RPMI7951 (cell line): ENCODE results near the gene GPR37L1. TPM values are rescaled to one million over a fixed set of nuclear protein-coding genes. Genes with fewer than 3 reads are reported as not detected.
"Not testable (repeated sequence)": the region's sequence is repeated elsewhere in the genome, so short reads cannot be mapped to it uniquely, and the experiment has no call there.

Experiments
- DNase-seq: peaks from one replicate; pipeline ENCODE4 v3.0.0-alpha.2; 2012; ENCODE audit warnings: low read depth
- total RNA-seq: library from RNA; depleted of rRNA; stranded (reverse); fragments of >200 nt; shearing (Covaris generic); gene quantifications from 2 replicates; pipeline ENCODE4 v1.2.3, GENCODE V29; 2014; rRNA removed

The GPR37L1 gene
- total RNA-seq, 1 experiment from 2014 or later: not detected

GRCh38 chr1:202167054-202167453 lies 44.3 kb downstream of the GPR37L1 start:
- not testable (repeated sequence) for DNase-seq

GRCh38 chr1:202167708-202168415 lies 45.1 kb downstream of the GPR37L1 start:
- peak; percentile 40 for DNase-seq

GRCh38 chr1:202168861-202169260 lies 46.1 kb downstream of the GPR37L1 start:
- no peak for DNase-seq

GRCh38 chr1:202170726-202171125 lies 48.0 kb downstream of the GPR37L1 start:
- DNase-seq: no peak

- no peak for DNase-seq
Measured at GRCh38 chr1:202171292-202172014, 48.7 kb downstream of the GPR37L1 start.

GRCh38 chr1:202172015-202172355 lies 49.3 kb downstream of the GPR37L1 start:
- DNase-seq: no peak

GRCh38 chr1:202173993-202174392 lies 51.3 kb downstream of the GPR37L1 start:
- DNase-seq: no peak

- DNase-seq: no peak
Measured at GRCh38 chr1:202176949-202177927, 54.5 kb downstream of the GPR37L1 start.

GRCh38 chr1:202179828-202180750 lies 57.4 kb downstream of the GPR37L1 start:
- no peak for DNase-seq

GRCh38 chr1:202180751-202181139 lies 58.0 kb downstream of the GPR37L1 start:
- not testable (repeated sequence) for DNase-seq

GRCh38 chr1:202181586-202181985 lies 58.9 kb downstream of the GPR37L1 start:
- DNase-seq: no peak

- no peak for DNase-seq
Measured at GRCh38 chr1:202182040-202182877, 59.5 kb downstream of the GPR37L1 start.

Other genes with a start within 250 kb of the GPR37L1 start
- gene SHISA4, start 234.0 kb upstream of the GPR37L1 start, total RNA-seq: 22.3 and 30.4 TPM in 2 replicates
- gene LMOD1, start 176.4 kb upstream of the GPR37L1 start, total RNA-seq: 0.49 and 0.60 TPM in 2 replicates
- 64.5 and 74.3 TPM in 2 replicates for gene TIMM17A, start 167.4 kb upstream of the GPR37L1 start, total RNA-seq
- 46.6 and 55.4 TPM in 2 replicates for gene RNPEP, start 140.3 kb upstream of the GPR37L1 start, total RNA-seq
- not detected in 2 replicates for gene ELF3, start 112.3 kb upstream of the GPR37L1 start, total RNA-seq
- gene ARL8A, start 21.8 kb downstream of the GPR37L1 start, total RNA-seq: 15.7 and 18.9 TPM in 2 replicates
- not detected in 2 replicates for gene PTPN7, start 37.7 kb downstream of the GPR37L1 start, total RNA-seq
- gene LGR6, start 70.9 kb downstream of the GPR37L1 start, total RNA-seq: 30.3 and 33.4 TPM in 2 replicates
- 266 and 294 TPM in 2 replicates for gene UBE2T, start 219.0 kb downstream of the GPR37L1 start, total RNA-seq
- gene PPP1R12B, start 225.8 kb downstream of the GPR37L1 start, total RNA-seq: 11.2 and 18.2 TPM in 2 replicates